CD4-positive, alpha-beta T cell treated with Interferon gamma for 1 hour (primary cell): ENCODE measurements around the gene CYP2W1.
"Not testable (repeated sequence)": the region's sequence is repeated elsewhere in the genome, so short reads cannot be mapped to it uniquely, and the experiment has no call there.

Source experiments
- DNase-seq: peaks from one replicate; pipeline ENCODE4 v3.0.0-alpha.2; 2020

Gene CYP2W1

GRCh38 chr7:999941-1000935 is 17.3 kb downstream of the CYP2W1 start:
- no peak for DNase-seq

- not testable (repeated sequence) for DNase-seq
These were observed 18.2 kb downstream of the CYP2W1 start for GRCh38 chr7:1001069-1001770.

GRCh38 chr7:1002026-1002425 is 19.0 kb downstream of the CYP2W1 start:
- DNase-seq = not testable (repeated sequence)

GRCh38 chr7:1002445-1002844 is 19.5 kb downstream of the CYP2W1 start:
- not testable (repeated sequence) for DNase-seq

- peak; percentile 62 for DNase-seq
These were observed 21.3 kb downstream of the CYP2W1 start for GRCh38 chr7:1004018-1004852.

- DNase-seq = no peak
These were observed 22.3 kb downstream of the CYP2W1 start for GRCh38 chr7:1005303-1005702.

GRCh38 chr7:1007901-1008300 is 24.9 kb downstream of the CYP2W1 start:
- no peak for DNase-seq

- no peak for DNase-seq
These were observed 25.9 kb downstream of the CYP2W1 start for GRCh38 chr7:1008733-1009363.

GRCh38 chr7:1009747-1010146 is 26.8 kb downstream of the CYP2W1 start:
- DNase-seq = no peak

GRCh38 chr7:1010226-1010625 is 27.2 kb downstream of the CYP2W1 start:
- no peak for DNase-seq

- peak; percentile 47 for DNase-seq
These were observed 28.5 kb downstream of the CYP2W1 start for GRCh38 chr7:1011297-1012003.

- DNase-seq = no peak
These were observed 29.2 kb downstream of the CYP2W1 start for GRCh38 chr7:1012004-1012715.

GRCh38 chr7:1012716-1013095 is 29.7 kb downstream of the CYP2W1 start:
- no peak for DNase-seq

- DNase-seq = no peak
These were observed 30.6 kb downstream of the CYP2W1 start for GRCh38 chr7:1013581-1013980.

GRCh38 chr7:1014681-1015080 is 31.7 kb downstream of the CYP2W1 start:
- no peak for DNase-seq

- no peak for DNase-seq
These were observed 32.5 kb downstream of the CYP2W1 start for GRCh38 chr7:1015196-1016121.

GRCh38 chr7:1016577-1017531 is 33.9 kb downstream of the CYP2W1 start:
- no peak for DNase-seq

GRCh38 chr7:1017586-1018333 is 34.8 kb downstream of the CYP2W1 start:
- DNase-seq = no peak
